ENCODE data around the gene NSMCE3.
A peak's percentile ranks its signal among the peaks of the same experiment; 100 is the strongest.

NSMCE3 gene

DNA sequence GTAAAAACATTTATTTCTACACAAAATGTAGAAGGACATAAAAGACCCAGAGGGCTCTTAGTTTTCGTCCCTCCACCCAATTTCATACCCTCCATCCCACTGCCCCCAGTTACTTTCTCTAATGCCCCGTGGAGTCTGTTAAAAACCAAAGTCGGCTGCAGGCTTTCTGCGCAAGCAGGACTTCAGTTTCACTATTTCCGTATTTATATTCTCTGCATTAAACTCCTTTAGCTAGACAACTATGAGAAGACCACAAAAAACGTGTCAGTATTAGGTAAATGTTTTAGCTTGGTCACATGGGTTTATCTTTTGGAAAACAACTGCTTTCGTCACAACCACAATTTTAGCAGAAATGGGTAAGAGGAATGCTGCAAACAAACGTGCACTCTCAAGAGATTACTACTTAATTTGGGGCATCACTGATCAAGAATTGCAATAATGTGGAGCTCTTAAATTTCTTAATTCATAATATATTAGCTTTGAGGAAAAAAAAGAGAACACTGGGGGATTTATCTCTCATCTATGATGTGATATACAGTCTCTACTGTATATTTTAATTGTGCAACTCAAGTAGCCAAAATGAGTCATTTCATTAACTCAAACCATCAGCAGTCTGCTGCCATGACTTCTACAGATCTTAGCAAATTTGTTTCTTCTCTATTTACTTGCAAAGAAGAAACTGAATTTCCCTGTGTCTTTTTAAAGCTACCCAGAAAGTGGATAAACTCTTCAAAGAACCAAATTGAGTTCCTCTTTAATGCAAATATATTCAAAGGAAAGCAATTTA is 740 bp upstream of the NSMCE3 start:
- Histone ChIP-seq H3K4me1 (ENCODE audit: control insufficient read depth, low read depth, low read length) (peaks cover 25% of the 10 kb centered on the region), H3K27me3 (ENCODE audit: control insufficient read depth, insufficient read depth, low read length) (no peaks in the 10 kb centered on the region), H3K36me3 (ENCODE audit: control insufficient read depth, low read depth, low read length) (no peaks in the 10 kb centered on the region), H3K27ac (ENCODE audit: low read length) (peak overlapping the region; percentile 25), H3K9me3 (ENCODE audit: control insufficient read depth, low read depth, low read length) (no peaks in the 10 kb centered on the region), H3K9ac (ENCODE audit: low read length) (peak overlapping the region; percentile 72), H3K4me3 (ENCODE audit: low read length) (peak overlapping the region; percentile 71)

DNA sequence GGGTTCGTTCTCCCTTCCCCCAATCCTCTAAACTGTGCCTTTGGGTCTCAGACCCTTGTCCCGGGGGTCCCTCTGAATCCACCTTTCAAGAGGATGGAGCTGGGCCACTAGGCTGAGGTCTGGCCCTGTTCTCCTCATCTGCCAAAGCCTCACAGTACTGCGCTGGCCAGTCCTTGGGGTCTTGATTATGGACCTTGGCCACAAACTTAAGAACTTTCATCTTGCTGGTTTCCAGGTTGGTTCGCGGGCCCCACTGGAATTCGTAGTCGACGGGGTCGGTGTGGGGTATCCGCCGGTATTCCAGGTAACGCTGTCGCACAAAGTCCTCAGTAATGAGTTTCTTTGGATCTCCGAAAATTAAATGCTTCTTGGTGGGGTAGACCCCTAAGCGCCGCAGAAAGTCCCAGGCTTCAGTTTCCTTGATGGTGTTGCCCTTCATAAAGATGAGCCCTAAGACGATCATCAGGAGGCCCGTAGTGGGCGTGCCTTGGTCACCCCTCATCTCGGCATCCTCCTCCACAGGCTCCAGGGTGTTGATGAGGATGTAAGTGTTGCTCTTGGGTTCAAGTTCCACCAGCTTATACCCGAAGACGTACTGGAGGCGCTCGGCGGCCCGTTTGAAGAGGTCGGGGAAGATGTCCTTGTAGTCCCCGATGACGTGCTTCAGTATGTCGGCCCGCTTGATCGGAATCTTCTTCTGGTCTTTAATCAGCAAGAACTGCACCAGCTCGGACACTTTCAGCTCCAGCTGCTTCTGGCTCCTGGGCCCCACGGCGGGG is 727 bp downstream of the NSMCE3 start:
- Histone ChIP-seq H3K27me3 (ENCODE audit: control insufficient read depth, insufficient read depth, low read length) (no peaks in the 10 kb centered on the region), H3K9me3 (ENCODE audit: control insufficient read depth, low read depth, low read length) (no peaks in the 10 kb centered on the region), H3K27ac (ENCODE audit: low read length) (no peak overlapping the region), H3K36me3 (ENCODE audit: control insufficient read depth, low read depth, low read length) (no peaks in the 10 kb centered on the region), H3K4me3 (ENCODE audit: low read length) (peak overlapping the region; percentile 71), H3K4me1 (ENCODE audit: control insufficient read depth, low read depth, low read length) (peaks cover 25% of the 10 kb centered on the region), H3K9ac (ENCODE audit: low read length) (peak overlapping the region; percentile 72)

DNA sequence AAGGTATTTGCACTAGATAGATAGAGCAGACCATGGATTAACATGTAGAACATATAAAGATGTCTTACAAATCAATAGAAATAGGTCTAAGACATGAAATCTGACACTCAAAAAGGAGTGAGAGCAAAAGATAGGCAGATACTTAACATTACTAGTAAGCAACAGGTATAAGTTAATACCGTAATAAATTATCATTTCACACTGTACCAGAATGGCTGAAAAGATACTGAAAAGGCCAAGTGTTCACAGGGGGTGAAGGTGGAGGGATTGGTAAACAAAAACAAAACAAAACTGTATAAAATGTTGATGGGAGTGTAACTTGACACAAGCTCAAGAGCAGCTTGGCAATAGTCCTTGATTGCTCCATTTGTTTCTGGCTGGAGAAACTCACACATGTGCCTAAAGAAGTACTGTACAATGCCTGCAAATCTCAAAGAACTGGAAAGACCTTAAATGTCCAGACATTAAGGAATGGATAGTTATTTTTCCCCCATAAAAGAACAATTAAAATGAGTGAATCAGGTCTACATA is 3.5 kb downstream of the NSMCE3 start:
- no peaks in the 10 kb centered on the region for H3K9me3 ChIP-seq (ENCODE audit: control insufficient read depth, low read depth, low read length)
- H3K4me3 ChIP-seq (ENCODE audit: low read length), result no peak overlapping the region
- no peaks in the 10 kb centered on the region for H3K36me3 ChIP-seq (ENCODE audit: control insufficient read depth, low read depth, low read length)
- peaks cover 25% of the 10 kb centered on the region for H3K4me1 ChIP-seq (ENCODE audit: control insufficient read depth, low read depth, low read length)
- H3K27ac ChIP-seq (ENCODE audit: low read length), result no peak overlapping the region
- H3K27me3 ChIP-seq (ENCODE audit: control insufficient read depth, insufficient read depth, low read length), result no peaks in the 10 kb centered on the region
- no peak overlapping the region for H3K9ac ChIP-seq (ENCODE audit: low read length)

DNA sequence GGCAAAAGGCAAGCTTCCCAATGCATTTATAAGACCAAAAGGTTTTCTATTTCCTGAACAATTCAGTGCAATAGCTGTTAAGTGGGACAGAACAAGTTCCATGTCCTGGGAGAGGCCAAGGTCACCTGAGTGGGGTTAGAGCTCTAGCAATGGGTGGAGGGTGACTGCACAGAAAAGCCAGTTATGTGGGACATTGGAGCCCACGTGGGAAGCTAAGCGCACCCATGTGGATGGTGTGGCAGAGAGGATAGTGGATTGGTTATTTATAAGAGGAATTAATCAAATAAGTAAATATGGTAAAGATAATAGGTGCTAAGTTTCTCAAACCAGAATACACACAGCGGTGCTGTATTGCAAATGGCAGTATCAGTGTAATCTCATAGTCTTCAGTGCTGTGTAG is 6.3 kb downstream of the NSMCE3 start:
- no peaks in the 10 kb centered on the region for H3K27me3 ChIP-seq (ENCODE audit: control insufficient read depth, insufficient read depth, low read length)
- H3K27ac ChIP-seq (ENCODE audit: low read length), result no peak overlapping the region
- no peak overlapping the region for H3K4me3 ChIP-seq (ENCODE audit: low read length)
- no peaks in the 10 kb centered on the region for H3K36me3 ChIP-seq (ENCODE audit: control insufficient read depth, low read depth, low read length)
- H3K9me3 ChIP-seq (ENCODE audit: control insufficient read depth, low read depth, low read length), result no peaks in the 10 kb centered on the region
- no peak overlapping the region for H3K9ac ChIP-seq (ENCODE audit: low read length)
- H3K4me1 ChIP-seq (ENCODE audit: control insufficient read depth, low read depth, low read length), result peaks cover 19% of the 10 kb centered on the region

DNA sequence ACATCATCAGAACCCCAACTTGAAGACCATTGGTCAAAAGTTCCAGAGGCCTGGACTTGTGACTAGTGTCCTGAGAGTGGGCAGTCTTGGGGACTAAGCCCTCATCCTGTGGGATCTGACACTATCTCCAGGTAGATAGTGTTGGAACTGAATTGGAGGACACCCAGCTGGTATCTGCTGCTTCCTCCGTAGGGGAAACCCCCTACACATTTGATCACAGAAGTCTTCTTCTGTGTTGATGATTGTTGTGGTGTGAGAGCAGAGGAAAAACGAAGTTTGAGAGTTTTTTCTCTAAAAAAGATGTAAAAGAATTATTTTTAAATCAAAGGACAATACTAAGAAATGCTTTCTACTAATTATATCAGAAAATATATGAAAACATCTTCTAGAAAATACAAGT is 6.9 kb downstream of the NSMCE3 start:
- H3K4me3 ChIP-seq (ENCODE audit: low read length), result no peak overlapping the region
- H3K4me1 ChIP-seq (ENCODE audit: control insufficient read depth, low read depth, low read length), result peaks cover 14% of the 10 kb centered on the region
- no peaks in the 10 kb centered on the region for H3K9me3 ChIP-seq (ENCODE audit: control insufficient read depth, low read depth, low read length)
- no peaks in the 10 kb centered on the region for H3K36me3 ChIP-seq (ENCODE audit: control insufficient read depth, low read depth, low read length)
- no peak overlapping the region for H3K9ac ChIP-seq (ENCODE audit: low read length)
- H3K27ac ChIP-seq (ENCODE audit: low read length), result no peak overlapping the region
- no peaks in the 10 kb centered on the region for H3K27me3 ChIP-seq (ENCODE audit: control insufficient read depth, insufficient read depth, low read length)

DNA sequence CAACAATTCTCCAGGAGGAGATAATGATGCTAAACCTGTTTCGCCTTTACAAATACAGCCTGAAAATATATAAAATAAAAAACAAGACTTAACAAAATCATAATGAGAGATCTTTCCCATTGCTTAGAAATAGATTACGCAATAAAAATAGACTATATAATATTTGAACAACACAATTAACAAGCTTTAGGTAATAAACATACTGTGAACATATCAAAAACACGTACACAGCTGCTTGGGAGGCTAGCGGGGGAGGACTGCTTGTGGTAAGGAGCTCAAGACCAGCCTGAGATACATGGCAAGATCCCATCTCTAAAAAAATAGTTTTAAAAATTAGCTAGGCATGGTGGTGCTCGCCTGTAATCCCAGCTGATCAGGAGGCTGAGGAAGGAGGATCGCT is 8.7 kb downstream of the NSMCE3 start:
- peaks cover 6% of the 10 kb centered on the region for H3K4me1 ChIP-seq (ENCODE audit: control insufficient read depth, low read depth, low read length)
- no peak overlapping the region for H3K27ac ChIP-seq (ENCODE audit: low read length)
- no peaks in the 10 kb centered on the region for H3K36me3 ChIP-seq (ENCODE audit: control insufficient read depth, low read depth, low read length)
- H3K27me3 ChIP-seq (ENCODE audit: control insufficient read depth, insufficient read depth, low read length), result no peaks in the 10 kb centered on the region
- H3K9me3 ChIP-seq (ENCODE audit: control insufficient read depth, low read depth, low read length), result no peaks in the 10 kb centered on the region
- no peak overlapping the region for H3K9ac ChIP-seq (ENCODE audit: low read length)
- no peak overlapping the region for H3K4me3 ChIP-seq (ENCODE audit: low read length)

DNA sequence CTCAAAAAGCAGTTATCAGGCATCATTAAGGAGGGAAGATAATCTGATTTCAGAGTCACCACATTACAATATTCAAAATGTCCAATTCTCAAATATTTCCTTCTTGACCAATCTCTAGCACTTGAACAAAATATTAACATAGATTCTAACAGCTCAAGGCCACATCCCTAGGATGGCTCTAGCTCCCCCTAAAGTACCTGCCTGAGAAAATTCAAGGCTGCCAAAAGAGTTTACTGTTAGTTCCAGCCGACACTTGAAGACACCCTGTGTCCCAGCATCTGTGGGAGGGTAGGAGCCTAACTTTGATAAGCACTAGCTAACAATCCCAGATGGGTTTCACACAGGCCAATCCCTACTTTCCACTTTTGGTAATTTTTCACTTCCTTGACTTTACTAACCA is 10.4 kb downstream of the NSMCE3 start:
- Histone ChIP-seq H3K4me1 (ENCODE audit: control insufficient read depth, low read depth, low read length) (peaks cover 6% of the 10 kb centered on the region), H3K27ac (ENCODE audit: low read length) (no peak overlapping the region), H3K9ac (ENCODE audit: low read length) (no peak overlapping the region), H3K4me3 (ENCODE audit: low read length) (no peak overlapping the region), H3K27me3 (ENCODE audit: control insufficient read depth, insufficient read depth, low read length) (no peaks in the 10 kb centered on the region), H3K36me3 (ENCODE audit: control insufficient read depth, low read depth, low read length) (no peaks in the 10 kb centered on the region), H3K9me3 (ENCODE audit: control insufficient read depth, low read depth, low read length) (no peaks in the 10 kb centered on the region)

DNA sequence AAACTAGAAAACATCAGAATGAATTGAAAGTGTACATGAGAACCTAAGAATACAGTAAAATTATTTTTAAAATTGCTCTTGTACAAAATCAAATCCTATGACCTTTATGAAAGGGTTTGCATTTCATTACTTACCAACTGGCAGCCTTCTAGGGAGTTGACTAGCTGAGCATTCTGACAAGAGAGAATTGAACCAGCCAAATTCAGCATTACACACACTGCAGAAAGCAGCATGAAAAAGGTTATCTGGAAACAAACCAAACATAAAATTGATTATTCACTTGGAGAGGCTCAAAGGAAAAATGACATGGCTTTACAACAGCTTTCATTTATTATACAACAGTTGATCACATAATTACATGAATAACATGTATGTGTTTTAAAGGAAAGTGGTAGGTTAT is 17.4 kb downstream of the NSMCE3 start:
- no peak overlapping the region for H3K27ac ChIP-seq (ENCODE audit: low read length)
- H3K27me3 ChIP-seq (ENCODE audit: control insufficient read depth, insufficient read depth, low read length), result no peaks in the 10 kb centered on the region
- H3K4me3 ChIP-seq (ENCODE audit: low read length), result no peak overlapping the region
- H3K36me3 ChIP-seq (ENCODE audit: control insufficient read depth, low read depth, low read length), result no peaks in the 10 kb centered on the region
- H3K9me3 ChIP-seq (ENCODE audit: control insufficient read depth, low read depth, low read length), result no peaks in the 10 kb centered on the region
- no peak overlapping the region for H3K9ac ChIP-seq (ENCODE audit: low read length)
- H3K4me1 ChIP-seq (ENCODE audit: control insufficient read depth, low read depth, low read length), result no peaks in the 10 kb centered on the region

DNA sequence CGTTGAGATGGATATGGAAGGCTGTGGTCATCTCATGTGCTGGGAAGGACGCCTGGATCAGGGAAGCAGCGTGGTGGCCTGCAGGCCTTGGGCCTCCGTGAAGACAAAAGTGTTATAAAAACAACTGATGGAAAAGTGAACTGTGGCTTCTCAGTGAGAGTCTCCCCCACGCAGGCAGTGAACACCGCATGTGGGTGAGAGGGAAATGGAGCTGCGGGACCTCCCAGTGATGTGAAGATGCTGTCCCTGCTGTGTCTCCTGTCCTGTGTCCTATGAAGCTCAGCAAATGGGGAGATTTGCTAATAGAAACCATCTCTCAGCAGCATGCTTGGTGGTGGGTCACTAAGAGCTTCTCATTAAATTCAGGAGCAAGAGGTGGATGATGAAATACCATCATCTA is 25.1 kb downstream of the NSMCE3 start:
- H3K27me3 ChIP-seq (ENCODE audit: control insufficient read depth, insufficient read depth, low read length), result no peaks in the 10 kb centered on the region
- no peak overlapping the region for H3K4me3 ChIP-seq (ENCODE audit: low read length)
- H3K27ac ChIP-seq (ENCODE audit: low read length), result no peak overlapping the region
- no peaks in the 10 kb centered on the region for H3K9me3 ChIP-seq (ENCODE audit: control insufficient read depth, low read depth, low read length)
- no peaks in the 10 kb centered on the region for H3K36me3 ChIP-seq (ENCODE audit: control insufficient read depth, low read depth, low read length)
- H3K9ac ChIP-seq (ENCODE audit: low read length), result no peak overlapping the region
- H3K4me1 ChIP-seq (ENCODE audit: control insufficient read depth, low read depth, low read length), result peaks cover 10% of the 10 kb centered on the region

DNA sequence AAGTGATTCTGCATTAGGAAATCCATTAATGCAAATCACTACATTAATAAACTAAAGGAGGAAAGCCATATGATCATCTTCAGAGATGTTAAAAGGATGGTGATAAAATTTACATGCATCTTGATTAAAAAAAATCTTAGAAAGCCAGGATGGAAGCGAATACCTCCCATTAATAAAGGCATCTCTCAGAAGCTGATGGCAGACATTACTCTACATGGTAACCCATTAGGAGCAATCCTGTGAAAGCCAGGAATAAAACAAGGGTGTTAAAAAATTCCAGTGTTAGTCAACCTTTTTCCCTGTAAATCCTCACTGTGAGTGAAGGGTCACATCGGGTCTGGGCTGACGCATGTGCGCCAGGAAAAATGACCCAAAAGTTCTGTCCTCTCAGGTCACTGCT is 25.5 kb downstream of the NSMCE3 start:
- H3K4me3 ChIP-seq (ENCODE audit: low read length), result no peak overlapping the region
- H3K27ac ChIP-seq (ENCODE audit: low read length), result no peak overlapping the region
- no peak overlapping the region for H3K9ac ChIP-seq (ENCODE audit: low read length)
- peaks cover 12% of the 10 kb centered on the region for H3K4me1 ChIP-seq (ENCODE audit: control insufficient read depth, low read depth, low read length)
- no peaks in the 10 kb centered on the region for H3K9me3 ChIP-seq (ENCODE audit: control insufficient read depth, low read depth, low read length)
- no peaks in the 10 kb centered on the region for H3K36me3 ChIP-seq (ENCODE audit: control insufficient read depth, low read depth, low read length)
- no peaks in the 10 kb centered on the region for H3K27me3 ChIP-seq (ENCODE audit: control insufficient read depth, insufficient read depth, low read length)

DNA sequence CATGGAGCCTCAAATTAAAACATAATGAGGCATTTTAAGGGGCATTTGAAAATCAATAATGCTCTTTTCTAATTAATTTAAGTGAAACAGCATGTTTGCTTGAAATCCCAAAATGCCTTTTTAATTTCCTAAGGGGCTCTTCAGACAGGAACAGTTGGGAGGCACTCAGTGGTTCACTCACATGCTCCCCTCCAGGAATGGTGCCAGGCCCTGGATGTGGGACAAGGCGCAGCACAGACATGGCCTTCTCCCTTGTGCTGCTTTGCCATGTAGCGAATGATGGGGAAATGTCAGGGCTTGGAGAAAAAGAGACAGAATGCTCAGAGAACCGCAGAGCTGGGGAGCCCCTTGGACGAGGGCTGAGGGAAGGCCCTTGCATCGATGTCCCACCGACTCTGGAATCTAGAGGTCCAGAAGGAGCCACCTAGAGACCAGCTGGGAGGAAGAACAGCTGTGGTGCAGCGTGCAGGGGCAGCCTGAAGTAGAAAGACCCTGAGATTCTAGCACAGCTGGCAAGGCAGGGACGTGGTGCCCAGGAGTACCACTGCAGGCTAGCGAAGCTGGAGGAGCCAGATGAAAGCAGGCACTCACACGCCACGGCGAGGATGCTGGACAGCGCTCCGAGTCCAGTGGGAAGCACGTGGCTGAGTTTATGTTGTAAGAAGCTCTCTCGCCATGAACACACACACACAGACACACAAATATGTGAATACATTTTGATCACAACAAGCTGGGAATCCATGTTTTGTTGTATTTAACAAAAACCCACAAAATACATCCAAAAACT is 27.0 kb downstream of the NSMCE3 start:
- no peak overlapping the region for H3K4me3 ChIP-seq (ENCODE audit: low read length)

More for the DNA sequence above, 27.0 kb downstream of the NSMCE3 start:
- no peaks in the 10 kb centered on the region for H3K27me3 ChIP-seq (ENCODE audit: control insufficient read depth, insufficient read depth, low read length)
- no peak overlapping the region for H3K9ac ChIP-seq (ENCODE audit: low read length)
- peaks cover 12% of the 10 kb centered on the region for H3K4me1 ChIP-seq (ENCODE audit: control insufficient read depth, low read depth, low read length)
- no peaks in the 10 kb centered on the region for H3K9me3 ChIP-seq (ENCODE audit: control insufficient read depth, low read depth, low read length)
- no peak overlapping the region for H3K27ac ChIP-seq (ENCODE audit: low read length)
- H3K36me3 ChIP-seq (ENCODE audit: control insufficient read depth, low read depth, low read length), result no peaks in the 10 kb centered on the region

Data from iPS-18a (cell line).